ENCODE measurements around the gene SH3RF3.

DNA sequence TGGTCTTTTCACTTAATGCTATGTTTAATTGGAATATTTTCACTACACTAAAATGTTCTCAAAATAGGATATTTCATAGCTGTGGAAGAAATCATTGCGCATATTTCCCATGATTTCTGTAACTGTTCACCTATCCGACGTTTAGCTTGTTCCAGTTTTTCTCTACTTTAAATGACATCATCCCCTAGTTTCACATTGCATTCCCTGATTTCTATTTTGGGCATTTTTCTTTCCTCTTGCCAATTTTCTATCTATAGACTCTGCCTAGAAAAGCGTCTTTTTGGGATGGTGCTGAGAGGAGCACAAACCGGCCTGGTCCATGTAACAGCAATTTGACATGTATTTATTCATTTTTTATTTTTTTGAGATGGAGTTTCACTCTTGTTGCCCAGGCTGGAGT lies 163.4 kb downstream of the SH3RF3 start:
- TF ChIP-seq, protein P1, sequence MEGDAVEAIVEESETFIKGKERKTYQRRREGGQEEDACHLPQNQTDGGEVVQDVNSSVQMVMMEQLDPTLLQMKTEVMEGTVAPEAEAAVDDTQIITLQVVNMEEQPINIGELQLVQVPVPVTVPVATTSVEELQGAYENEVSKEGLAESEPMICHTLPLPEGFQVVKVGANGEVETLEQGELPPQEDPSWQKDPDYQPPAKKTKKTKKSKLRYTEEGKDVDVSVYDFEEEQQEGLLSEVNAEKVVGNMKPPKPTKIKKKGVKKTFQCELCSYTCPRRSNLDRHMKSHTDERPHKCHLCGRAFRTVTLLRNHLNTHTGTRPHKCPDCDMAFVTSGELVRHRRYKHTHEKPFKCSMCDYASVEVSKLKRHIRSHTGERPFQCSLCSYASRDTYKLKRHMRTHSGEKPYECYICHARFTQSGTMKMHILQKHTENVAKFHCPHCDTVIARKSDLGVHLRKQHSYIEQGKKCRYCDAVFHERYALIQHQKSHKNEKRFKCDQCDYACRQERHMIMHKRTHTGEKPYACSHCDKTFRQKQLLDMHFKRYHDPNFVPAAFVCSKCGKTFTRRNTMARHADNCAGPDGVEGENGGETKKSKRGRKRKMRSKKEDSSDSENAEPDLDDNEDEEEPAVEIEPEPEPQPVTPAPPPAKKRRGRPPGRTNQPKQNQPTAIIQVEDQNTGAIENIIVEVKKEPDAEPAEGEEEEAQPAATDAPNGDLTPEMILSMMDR (IDR thresholded peaks at IDR 0.05 in 2 of 3, conservative IDR thresholded peaks at IDR 0.05 in 1 of 3; ENCODE audit: control insufficient read depth in 2 of 3, extremely low read depth in 1 of 3, insufficient read depth in 1 of 3, low read depth in 3 of 3, low read length in 3 of 3): no peak
- TF ChIP-seq EZH2 (IDR thresholded peaks at IDR 0.05; ENCODE audit: borderline replicate concordance, control insufficient read depth, low read depth, low read length): no peak
- TF ChIP-seq TCF12 (IDR thresholded peaks at IDR 0.05; ENCODE audit: low read depth, low read length): no peak
- TF ChIP-seq HDAC6 (IDR thresholded peaks at IDR 0.05; ENCODE audit: unreplicated experiment): no peak

All from GM12878 (cell line).